ENCODE measurements around the gene ALKBH6.

The ALKBH6 gene

DNA sequence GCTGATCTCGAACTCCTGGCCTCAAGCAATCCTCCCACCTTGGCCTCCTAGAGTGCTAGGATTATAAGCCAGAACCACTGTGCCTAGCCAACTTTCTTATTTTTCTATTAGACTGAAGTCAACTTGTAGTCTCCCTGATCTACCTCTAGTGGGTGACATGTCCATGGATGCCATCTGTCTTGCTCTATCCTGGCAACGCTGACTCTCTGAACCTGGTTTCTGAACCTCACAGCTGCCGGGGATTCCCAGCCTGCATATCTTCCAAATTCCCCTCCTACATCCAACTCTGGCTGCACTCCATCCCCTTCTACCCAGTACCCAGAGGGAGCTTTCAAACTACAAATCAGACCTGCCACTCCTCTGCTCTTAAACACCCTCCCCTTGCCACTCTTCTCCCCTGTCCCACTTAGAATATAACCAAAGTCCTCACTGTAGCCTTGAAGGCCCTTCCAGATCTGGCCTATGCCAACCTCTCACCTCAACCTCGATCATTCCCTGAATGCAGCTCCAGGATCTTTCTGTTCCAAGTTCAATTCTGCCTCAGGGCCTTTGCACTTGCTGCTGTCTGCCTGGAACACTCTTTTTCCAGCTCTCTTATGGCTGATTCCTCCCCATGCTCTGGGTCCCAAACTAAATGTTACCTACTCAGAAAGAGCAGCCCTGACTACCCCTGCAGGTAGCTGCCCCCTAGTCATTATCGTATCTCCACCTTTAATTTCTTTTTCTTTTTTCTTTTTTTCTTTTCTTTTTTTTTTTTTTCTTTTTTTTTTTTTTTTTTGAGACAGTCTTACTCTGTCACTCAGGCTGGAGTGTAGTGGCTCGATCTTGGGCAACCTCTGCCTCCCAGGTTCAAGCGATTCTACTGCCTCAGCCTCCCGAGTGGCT, 16.5 kb upstream of the ALKBH6 start:
- peak; percentile 5 for DNase-seq (ENCODE audit: low spot score)
- no peak for FAIRE-seq

DNA sequence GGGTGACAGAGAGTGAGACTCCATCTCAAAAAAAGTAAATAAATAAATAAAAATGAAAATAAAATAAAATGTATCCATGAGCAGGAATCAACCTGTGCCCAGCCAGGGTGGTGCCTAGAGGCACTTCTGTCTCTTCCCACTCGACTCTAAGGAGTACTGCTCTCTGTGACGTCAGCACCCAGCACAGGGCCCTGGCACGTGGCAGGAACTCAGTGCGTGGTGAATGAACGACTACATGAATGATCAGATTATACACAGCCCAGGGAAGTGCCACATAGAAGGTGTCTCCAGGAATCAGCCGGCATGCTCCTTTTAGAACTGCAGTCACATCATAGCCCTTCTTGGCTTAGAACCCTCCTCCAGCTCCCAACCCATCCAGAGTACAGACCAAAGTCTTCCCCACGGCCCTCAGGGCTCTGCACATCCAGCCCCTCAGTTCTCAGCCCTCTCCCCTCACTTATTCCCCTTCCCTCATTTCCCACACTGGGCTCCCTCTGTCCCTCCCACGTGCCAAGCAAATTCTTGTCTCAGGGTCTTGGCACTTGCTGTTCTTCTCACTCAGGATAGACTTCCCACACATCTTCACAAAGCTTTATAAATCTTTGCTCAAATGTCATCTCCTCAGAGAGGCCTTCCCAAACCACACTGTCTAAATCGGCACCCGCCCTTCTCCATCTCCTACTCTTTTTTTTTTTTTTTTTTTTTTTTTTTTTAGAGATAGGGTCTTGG, 14.5 kb upstream of the ALKBH6 start:
- DNase-seq (ENCODE audit: low spot score) (no peak), FAIRE-seq (no peak)

DNA sequence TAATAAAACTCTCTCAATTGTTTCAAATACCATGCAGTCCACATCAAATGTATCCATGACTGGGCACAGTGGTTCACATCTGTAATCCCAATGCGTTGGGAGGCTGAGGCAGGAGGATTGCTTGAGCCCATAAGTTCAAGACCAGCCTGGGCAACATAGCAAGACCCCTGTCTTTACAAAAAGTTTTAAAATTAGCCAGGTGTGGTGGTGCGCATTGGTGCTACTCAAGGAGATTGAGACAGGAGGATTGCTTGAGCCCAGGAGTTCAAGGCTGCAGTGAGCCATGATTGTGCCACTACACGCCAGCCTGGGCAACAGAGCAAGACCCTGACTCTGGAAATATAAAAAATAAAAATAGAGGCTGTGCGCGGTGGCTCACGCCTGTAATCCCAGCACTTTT, 13.7 kb upstream of the ALKBH6 start:
- FAIRE-seq: no peak
- DNase-seq (ENCODE audit: low spot score): no peak

DNA sequence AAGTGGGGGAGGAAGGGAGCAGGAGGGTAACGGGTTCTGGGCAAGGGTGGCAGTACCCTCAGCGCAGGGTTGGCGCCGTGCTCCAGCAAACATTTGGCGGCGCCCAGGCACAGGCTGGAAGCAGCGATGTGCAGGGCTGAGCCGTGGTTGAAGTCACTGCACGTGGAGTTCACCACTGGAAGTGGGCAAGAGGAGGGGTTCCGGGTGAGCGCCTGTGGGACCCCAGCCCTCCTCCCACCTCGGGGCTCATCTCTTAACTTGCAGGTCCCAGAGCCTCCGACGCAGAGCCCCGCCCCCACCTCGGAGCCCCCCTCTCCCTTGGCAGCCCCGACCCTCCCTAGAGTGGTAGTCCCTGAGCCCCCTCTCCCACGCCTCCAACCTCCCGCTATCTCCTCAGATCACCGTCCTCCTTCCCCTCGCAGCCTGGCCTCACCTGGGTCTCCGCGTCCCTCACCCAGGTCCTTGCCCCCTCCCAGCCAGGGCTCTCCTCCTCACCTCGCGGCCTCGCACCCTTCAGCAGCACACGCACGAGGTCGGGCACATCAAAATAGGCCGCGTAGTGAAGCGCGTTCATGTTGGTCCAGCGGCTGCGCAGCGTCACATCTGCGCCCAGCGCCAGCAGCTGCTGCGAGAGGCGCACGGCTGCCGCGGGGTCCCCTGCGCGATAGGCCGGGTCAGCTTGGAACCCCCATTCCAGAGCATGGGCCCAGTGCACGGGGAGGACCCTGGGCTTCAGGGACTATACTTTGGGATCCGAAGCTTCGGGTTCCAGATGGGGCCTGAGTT, 12.3 kb upstream of the ALKBH6 start:
- no peak for DNase-seq (ENCODE audit: low spot score)
- no peak for FAIRE-seq

DNA sequence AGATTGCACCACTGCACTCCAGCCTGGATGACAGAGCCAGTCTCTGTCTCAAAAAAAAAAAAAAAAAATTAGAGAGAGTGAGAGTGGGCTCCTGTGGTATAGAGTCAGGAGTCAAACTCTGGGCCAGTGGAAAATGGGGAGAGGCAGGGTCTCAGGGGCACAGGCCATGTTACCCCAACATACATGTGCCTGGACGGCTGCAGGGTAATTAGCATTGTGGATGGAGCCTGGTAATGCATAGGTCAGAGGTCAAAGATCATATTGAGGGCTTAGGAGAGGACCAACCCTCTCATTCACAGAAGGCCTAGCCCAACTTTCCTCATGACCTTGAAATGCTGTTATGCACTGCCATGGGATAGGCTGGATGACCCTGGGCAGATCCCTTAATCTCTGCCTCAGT, 11.5 kb upstream of the ALKBH6 start:
- DNase-seq (ENCODE audit: low spot score) (no peak), FAIRE-seq (no peak)

DNA sequence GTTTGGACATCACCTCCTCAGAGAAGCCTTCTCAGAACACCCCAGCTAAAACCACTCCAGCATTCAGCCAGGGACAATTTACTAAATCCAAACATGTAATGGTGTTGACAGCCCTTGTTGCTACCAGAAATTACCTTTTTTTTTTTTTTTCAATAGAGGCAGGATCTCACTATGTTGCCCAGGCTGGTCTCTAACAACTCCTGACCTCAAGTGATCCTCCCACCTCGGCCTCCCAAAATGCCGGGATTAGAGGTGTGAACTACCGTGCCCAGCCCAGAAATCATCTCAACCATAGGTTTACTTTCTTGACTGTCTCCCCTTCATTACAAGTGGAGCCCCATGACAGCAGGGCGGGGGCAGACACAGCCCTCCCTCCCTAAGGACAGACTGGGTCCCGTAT, 9.4 kb upstream of the ALKBH6 start:
- no peak for FAIRE-seq
- no peak for DNase-seq (ENCODE audit: low spot score)

DNA sequence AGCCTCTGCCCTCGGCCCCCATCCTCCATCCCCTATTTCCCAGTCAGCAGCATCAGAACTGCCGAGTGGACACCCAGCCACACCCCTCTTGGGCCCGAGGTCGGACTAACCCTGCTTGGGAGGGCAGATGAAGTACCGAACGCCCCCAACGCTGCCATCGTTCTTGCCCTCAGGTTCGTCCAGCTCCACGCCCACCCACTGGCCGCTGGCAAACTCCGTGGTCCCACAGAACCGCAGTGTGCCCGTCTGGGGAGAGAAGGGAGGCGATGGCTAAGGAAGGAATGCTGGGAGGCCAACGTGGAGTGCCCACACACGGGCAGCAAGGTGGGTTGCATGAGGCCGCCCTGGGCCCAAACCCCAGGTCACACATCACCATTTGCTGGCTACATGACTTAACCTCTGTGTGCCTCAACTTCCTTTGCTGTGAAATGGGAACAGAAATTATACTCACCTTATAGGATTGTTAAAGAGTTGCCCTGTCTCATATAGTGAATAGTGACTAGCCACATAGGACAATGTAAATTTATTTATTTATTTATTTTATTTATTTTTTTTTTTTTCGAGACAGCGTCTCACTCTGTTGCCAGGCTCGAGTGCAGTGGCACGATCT, 5.2 kb upstream of the ALKBH6 start:
- DNase-seq (ENCODE audit: low spot score) (no peak), FAIRE-seq (no peak)

DNA sequence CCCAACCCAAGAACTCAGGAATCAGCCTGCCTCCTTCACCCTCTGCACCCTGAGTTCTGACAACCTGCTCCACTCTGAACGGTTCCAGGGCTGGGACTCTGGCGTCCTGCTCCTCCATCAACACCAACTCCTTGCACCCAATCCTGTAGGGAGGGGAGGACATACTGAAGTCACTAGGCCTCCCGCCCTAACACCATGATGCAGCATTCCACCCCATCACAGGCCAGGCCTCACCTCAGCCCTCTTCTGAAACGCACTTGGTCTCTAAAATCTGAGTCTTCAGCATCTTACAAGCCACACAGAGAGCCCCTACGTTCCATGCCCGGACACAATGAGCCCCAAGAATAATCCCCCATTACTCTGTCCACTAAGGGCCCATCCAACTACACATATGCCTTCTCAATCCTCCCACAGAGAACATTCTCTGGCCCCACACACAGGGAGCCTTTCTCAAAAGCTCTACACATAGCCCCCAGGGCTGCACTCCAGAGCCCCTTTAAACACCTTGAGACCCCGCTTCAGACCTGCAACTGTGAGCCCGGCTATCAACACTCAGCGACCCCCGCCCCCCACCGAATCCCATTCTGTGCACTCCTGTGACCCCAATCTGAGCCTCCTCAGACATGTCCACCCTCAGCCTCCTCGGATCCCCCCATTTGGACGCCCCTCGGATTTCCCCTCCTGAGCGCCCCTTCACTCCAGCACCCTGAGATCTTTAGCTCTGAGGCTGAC, 567 bp downstream of the ALKBH6 start:
- no peak for FAIRE-seq
- DNase-seq (ENCODE audit: low spot score): no peak

DNA sequence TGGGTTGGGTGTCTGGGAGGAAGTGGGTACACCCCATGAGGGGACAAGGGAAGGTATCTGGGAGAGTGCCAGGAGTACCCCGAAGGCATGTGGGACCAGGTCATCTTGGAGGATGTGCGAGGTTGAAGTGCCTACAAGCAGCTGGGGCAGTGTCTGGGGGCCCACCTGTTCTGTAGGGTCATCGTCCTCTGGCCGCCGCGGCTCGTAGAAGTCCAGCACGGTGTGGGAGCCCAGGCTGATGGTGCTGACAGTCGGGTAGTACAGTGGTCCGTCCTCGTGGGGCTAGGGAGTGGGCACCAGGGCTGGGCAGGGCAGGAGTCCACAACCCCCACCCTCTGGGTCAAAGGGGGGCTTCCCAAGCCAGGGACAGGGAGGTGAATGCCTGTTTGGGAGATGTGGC, 3.6 kb downstream of the ALKBH6 start:
- DNase-seq (ENCODE audit: low spot score) (no peak), FAIRE-seq (no peak)

DNA sequence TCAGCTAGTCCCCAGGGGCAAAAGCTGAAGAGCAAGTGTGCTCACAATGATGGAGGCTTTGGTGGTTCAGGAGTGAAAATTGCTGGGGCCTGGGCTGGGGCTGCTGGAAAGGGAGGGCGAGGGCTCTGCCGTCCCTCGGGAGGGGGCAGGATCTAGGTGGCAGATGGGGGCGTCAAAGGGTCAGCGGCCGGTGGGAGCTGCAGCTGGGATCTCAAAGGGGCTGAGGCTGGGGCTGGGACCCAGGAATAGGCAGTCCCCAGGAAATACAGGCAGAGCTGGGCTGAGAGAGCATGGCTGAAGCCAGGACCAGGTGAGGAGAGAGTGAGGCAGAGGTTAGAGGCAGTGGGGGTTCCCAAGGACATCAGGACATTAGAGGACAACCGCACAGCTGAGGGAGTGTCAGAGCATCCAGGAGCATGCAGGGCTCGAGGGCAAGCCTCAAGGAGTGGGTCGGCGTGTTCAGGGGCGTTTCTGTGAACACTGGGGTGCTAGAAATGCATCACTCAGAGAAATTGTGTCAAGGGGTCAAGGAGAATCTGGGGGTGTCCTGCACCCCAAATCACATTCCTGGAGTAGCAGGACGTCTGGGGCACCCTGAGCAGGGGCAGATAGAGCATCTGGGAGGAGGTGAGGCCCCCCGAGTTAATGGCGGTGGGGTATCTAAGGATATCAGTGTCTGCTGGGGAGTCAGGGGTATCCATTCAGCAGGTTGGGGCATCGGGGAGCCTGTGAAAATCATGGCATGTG, 4.2 kb downstream of the ALKBH6 start:
- FAIRE-seq (no peak), DNase-seq (ENCODE audit: low spot score) (no peak)

DNA sequence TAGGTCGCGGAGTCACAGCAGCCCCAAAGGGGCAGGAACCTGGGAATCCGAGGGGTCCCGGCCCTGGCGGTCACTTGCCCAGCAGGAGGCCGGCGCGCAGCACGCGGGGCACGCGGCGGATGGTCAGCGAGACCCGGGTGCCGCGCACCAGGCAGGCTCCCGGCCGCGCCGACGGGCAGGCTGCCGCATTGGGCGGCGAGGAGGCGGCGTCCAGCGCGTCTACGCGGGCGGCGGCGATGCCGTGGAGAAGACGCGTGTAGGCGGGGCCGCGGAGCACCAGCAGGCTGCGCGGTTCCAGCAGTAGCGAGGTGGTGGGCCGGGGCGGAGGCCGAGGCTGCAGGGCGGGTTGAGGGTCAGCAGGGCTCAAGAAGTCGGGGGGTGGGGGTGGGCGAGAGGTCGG, 4.8 kb downstream of the ALKBH6 start:
- DNase-seq (ENCODE audit: low spot score) (no peak), FAIRE-seq (no peak)

DNA sequence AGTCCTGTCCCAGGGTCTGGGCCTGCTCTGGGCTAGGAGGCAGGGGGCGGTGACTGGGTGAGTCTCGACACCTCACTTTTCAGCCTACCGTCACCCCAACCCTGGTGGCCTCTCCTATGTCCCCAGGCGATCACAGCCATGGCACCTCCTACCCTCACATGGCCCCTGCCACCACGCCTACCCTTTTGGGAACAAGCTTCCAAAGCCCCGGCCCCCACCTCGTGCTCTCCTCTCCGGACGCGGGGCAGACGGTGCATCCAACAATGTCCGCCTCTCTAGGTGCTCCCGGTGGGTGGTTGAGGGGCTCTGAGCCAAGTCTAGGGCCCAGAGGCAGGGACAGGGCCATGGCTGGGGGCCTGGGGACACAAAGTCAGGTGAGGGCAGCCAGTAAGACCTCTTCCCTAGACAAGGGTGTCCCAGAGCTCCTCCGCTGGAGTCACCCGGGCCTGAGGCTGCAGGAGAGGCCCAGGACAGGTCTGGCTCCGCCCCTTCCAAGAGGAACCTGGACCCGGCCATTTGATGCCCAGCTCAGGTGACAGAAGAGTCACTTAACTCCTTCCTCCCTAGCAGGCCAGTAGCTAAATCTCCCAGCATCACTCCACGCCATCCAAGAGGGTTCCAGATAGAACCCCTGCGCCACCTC, 5.6 kb downstream of the ALKBH6 start, which contains the start of gene SYNE4:
TSS of gene SYNE4 (minus strand) at position 478 of the 643 bp plus-strand sequence. CDS start at position 346, 132 bp downstream.
- no peak for FAIRE-seq
- no peak for DNase-seq (ENCODE audit: low spot score)

DNA sequence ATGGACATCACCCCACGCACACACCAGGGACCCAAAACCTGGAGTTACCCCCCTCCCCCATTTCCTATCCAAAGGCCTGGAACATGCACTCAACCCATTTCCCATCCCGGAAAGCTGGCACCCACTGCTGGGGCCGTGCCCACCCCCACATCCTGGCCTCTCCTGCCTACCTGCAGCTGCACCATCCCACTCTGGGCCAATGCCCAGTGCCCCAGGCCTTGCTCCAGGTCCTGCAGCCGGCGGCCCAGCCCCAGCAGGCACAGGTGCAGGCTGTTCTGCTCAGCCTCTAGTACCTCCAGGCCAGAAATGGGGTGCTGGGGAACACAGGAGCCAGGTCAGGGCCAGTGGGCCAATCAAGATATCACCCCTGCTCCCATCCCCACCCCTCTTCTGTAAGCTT, 7.1 kb downstream of the ALKBH6 start:
- FAIRE-seq: no peak
- DNase-seq (ENCODE audit: low spot score): no peak

DNA sequence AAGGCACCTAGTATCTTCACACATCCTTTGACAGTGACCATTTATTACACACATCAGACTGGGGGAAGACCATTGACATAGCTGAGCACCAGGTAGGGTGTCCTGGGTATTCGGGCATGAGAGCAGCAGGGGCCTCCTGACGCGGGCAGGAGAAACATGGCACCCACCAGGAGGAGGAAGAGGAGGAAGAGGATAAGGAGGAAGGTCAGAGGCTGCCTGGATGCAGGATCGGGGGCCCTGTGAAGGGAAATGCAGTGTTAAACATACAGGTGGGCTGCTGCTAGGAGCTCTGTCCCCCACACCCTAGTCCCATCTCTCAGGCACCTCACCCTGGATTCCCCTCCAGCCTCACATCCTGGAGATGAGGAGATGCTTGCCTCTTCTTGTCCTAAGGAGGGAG, 10.7 kb downstream of the ALKBH6 start:
- FAIRE-seq: no peak

DNA sequence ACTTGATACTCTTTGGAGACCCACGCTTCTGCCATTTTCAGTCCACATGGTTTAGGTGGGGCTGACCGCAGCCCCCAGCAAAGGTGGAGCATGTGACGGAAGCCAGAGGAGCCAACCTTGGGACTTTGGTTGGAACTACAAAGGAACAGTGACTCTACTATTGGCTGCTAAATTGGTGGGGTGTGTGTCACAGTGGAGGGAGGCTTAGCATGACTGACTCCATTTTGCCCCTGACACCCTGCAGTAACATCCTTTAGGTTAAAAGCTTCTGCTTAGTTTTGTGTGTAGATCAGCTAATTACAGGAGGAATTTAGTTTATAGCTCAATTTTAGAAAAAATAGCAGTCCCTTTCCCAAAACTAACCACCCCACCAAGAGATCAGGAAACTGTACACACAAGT, 12.4 kb downstream of the ALKBH6 start:
- no peak for FAIRE-seq
- no peak for DNase-seq (ENCODE audit: low spot score)

More for the DNA sequence above, 10.7 kb downstream of the ALKBH6 start:
- DNase-seq (ENCODE audit: low spot score): no peak

DNA sequence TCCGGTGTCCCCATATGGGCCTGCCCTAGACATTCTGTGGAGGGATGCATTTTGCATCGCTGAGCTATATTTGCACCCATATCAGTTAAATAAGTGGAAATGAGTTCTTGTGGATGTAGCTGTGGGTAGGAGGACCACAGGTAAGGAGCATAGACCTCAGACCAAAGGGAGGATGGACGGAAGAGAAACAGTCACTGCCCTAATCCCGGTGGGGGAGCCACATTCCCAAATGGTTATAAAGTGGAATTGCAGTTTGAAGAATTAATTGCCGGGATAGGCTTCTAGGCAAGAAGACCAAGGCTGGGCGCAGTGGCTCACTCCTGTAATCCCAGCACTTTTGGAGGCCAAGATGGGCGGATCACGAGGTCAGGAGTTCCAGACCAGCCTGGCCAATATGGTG, 17.2 kb downstream of the ALKBH6 start:
- no peak for DNase-seq (ENCODE audit: low spot score)
- no peak for FAIRE-seq

DNA sequence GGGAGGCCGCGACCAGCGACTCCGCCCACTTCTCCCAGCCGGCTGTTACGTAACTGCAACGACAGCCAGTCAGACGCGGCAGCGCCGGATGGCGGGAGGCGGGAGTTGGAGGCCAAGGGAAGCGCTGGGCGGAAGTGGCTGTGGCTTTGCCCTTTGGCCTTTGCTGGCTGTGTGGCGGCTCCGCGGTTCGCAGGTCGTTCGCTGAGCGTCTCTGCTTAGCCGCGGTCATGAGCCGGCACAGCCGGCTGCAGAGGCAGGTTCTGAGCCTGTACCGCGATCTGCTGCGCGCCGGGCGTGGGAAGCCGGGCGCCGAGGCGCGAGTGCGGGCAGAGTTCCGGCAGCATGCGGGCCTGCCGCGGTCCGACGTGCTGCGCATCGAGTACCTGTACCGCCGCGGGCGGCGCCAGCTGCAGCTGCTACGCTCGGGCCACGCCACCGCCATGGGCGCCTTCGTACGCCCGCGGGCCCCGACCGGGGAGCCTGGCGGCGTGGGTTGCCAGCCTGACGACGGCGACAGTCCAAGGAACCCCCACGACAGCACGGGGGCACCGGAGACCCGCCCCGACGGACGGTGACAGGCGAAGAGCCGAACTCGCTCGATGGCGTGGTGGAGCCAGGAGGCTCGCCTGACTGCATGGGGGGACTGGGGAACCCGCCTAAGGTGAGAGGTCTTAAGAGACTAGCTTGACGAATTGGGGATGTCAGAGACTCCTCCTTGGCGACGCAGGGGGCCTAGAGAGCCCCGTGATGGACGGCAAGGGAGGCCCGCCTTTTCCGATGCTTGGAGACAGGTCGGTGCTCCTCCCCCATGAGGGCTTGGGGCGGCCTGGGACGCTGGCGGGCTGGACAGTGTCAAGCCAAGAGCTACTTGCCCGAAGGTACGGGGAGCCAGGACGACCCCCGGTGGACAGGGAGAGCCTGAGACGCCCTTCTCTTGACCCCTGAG, 18.7 kb downstream of the ALKBH6 start, which contains the start of gene SDHAF1:
TSS of gene SDHAF1 (plus strand) at position 141 of the 946 bp plus-strand sequence. CDS start at position 228, 87 bp downstream.
- DNase-seq (ENCODE audit: low spot score): peak; percentile 82
- FAIRE-seq: peak; percentile 78

DNA sequence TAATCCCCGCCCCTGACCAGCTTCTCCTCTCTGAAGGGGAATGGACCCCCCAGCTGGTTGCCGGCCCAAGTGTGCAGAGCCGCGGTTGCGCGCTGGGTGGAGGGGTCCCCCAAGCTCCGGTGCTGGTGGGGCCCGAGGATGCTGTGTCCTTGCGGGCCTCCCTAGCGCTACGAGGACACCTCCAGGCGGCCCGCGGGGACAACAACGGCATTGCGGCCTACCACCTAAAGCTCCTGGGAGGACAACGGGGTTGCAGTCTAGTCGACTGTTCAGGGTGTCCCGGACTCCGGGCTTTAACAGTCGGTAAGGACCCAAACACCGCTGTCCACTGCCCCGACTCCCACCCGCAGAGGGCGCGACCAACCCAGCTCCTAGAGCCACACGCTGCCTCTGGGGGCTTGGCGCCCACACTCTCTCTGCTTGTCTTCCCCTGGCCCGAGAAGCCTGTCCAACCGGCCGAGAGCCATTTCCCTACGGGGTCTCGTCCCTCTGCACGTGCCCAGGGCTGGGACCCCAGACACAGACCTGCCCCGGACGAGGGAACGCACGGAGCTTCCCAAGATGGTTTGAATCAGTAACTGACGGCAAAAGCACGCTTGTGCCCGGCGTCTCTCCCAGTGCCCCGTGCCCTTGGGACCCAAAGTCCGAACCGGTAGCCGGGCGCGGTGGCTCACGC, 20.0 kb downstream of the ALKBH6 start:
- no peak for DNase-seq (ENCODE audit: low spot score)

More for the DNA sequence above, 20.0 kb downstream of the ALKBH6 start:
- no peak for FAIRE-seq
